DMS79 treated with DMSO at 0.1 percent for 48 hours (cell line): ENCODE data around the gene C3orf20.

Source experiments
- DNase-seq: peaks from one replicate; lab custom pipeline; 2025; lab: John Stamatoyannopoulos, UW

The C3orf20 gene

GRCh38 chr3:14814411-14814871, 139.5 kb downstream of the C3orf20 start:
- no peak for DNase-seq

DNA sequence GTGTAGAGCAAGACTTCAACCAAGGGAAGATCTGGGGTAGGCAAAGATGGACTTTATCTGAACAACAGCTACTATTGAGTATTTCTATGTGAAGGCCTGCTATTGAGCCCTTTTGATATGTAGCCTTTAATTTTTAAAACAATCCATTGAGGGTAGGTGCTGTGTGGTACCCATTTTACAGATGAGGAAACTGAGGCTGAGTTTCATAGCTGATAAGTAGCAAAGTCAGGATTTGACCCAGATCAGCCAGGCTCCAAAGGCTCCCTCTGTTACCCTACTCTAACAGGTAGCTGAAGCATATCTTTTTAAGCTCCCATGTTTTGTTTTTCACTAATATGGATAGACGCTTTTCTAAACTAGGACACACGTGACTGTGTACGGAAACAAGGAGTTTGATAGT, 141.4 kb downstream of the C3orf20 start:
- no peak for DNase-seq

- DNase-seq: no peak
Observed at GRCh38 chr3:14818804-14819500, 144.0 kb downstream of the C3orf20 start, which contains the start of gene FGD5. FGD5 (plus strand) TSS chr3:14818962; CDS start chr3:14819072, 110 bp downstream.

DNA sequence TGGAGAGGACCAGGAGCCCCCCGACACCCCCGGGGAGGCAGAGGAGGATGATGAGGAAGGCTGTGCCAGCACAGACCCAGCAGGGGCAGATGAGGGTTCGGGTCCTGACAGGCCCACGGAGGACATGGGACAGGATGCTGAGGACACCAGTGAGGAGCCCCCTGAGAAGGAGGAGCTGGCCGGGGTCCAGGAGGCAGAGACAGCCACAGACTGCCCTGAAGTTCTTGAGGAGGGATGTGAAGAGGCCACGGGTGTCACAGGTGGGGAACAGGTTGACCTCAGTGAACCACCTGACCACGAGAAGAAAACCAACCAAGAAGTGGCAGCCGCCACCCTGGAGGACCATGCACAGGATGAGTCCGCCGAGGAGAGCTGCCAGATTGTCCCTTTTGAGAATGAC, 144.7 kb downstream of the C3orf20 start:
- no peak for DNase-seq

DNA sequence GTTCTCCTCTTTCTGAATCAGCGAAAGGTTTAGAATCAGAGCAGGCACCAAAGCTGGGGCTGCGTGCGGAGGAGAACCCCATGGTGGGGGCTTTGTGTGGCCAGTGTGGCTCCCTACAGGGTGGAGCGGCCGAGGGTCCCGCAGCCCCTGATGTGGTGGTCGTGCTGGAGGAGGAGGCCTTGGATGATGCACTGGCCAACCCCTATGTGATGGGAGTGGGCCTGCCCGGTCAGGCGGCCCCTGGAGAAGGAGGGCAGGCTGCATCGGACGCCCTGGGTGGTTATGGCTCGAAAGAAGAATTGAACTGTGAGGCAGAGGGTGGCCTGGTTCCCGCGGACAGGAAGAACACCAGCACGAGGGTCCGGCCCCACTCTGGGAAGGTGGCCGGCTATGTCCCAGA, 145.2 kb downstream of the C3orf20 start:
- DNase-seq: no peak

DNA sequence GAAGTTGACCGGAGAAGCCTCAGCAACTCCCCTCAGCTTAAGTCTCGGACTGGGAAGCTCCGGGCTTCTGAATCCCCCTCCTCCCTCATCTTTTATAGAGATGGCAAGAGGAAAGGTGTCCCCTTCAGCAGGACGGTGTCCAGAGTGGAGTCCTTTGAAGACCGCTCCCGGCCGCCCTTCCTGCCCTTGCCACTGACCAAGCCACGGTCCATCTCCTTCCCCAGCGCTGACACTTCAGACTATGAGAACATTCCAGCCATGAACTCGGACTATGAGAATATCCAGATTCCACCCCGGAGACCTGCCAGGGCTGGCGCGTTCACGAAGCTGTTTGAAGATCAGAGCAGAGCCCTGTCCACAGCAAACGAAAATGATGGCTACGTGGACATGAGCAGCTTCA, 146.2 kb downstream of the C3orf20 start:
- no peak for DNase-seq

DNA sequence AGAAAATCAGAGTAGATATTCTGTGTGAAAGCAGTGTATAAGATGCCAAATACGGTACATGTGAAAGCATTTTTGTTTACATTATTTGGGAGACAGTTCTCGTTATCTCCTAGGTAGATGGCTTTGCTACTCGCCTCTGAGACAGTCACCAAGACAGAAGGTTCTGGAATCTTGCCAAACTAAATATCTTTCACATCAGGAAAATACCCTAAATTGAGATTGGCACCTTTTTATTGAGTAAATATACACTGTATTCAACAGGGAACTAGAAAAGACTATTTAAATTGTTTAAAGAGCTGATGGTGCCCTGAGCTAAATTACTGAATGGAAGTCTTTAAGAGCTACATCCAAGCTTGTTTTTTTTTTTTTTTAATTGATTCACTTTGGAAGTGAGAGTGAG, 147.2 kb downstream of the C3orf20 start:
- no peak for DNase-seq
